Astrocyte (in vitro differentiated cells and primary cell): ENCODE results near the gene CDH23.

ENCODE experiments used
- CTCF ChIP-seq: IDR thresholded peaks from 2 replicates; pipeline ENCODE4 v1.5.1; 2011; ENCODE audit warnings: low read depth, mild to moderate bottlenecking, inconsistent platforms, low read length, moderate library complexity; ENCODE audit not compliant: insufficient read depth
- EZH2 ChIP-seq: IDR thresholded peaks from 2 replicates; pipeline ENCODE4 v1.6.1; 2012; ENCODE audit warnings: mild to moderate bottlenecking, low read length, inconsistent platforms; ENCODE audit not compliant: insufficient read depth

- no peak for TF ChIP-seq CTCF
- no peak for TF ChIP-seq EZH2
These were observed 81.5 kb downstream of the CDH23 start for GRCh38 chr10:71478173-71478572.
